ENCODE measurements around the gene CORT. TPM values are rescaled to one million over a fixed set of nuclear protein-coding genes. Genes with fewer than 3 reads are reported as not detected.
"Not testable (repeated sequence)": the region's sequence is repeated elsewhere in the genome, so short reads cannot be mapped to it uniquely, and the experiment has no call there.

The CORT gene
- polyA plus RNA-seq, 2 donors, result 0.18 to 0.20 TPM

DNA sequence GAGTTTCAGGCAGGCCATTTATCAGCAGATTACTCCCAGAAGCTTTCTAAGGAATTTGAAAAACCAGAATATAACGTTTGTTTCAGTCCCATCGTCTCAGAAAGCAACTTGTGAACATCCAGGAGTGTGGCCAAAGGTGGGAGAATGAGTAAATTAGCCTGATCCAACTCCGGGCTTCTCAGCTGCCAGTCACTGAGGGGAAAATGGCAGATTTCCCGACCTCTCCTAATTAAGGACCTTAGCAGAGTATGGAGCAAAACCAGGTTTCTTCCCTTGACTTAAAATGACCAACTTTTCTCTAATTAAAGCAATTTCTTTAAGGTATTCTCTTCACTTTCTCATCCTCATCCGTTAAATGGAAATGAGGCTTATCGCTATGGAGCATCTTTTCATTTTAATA lies 1.0 kb downstream of the CORT start:
- Histone ChIP-seq H3K27ac (ENCODE audit: low read depth in 2 of 2, low read length in 1 of 2) (no peak overlapping the region), H3K36me3 (ENCODE audit: control insufficient read depth in 2 of 2, insufficient read depth in 2 of 2, low read length in 1 of 2) (no peaks in the 10 kb centered on the region), H3K4me3 (ENCODE audit: low read depth in 1 of 2, low read length in 2 of 2) (no peak overlapping the region), H3K4me1 (ENCODE audit: control insufficient read depth in 2 of 2, insufficient read depth in 2 of 2, low read length in 1 of 2) (no peaks in the 10 kb centered on the region), H3K27me3 (ENCODE audit: control insufficient read depth in 1 of 2, insufficient read depth in 2 of 2, low read length in 2 of 2) (no peaks in the 10 kb centered on the region), H3K9me3 (ENCODE audit: control insufficient read depth in 2 of 2, insufficient read depth in 1 of 2, low read depth in 1 of 2, low read length in 1 of 2) (no peaks in the 10 kb centered on the region)
- 36 to 39% methylated on average over 6 of the region's 6 CpGs for WGBS, 2 donors

DNA sequence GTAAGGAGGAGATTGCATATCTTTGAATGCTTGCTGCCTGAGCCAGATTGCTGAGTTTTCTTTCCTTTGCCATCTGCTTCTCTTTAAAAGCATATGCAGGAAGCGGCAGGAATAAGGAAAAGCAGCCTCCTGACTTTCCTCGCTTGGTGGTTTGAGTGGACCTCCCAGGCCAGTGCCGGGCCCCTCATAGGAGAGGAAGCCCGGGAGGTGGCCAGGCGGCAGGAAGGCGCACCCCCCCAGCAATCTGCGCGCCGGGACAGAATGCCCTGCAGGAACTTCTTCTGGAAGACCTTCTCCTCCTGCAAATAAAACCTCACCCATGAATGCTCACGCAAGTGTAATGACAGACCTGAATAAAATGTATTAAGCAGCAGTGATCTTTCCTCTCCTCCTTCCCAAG lies 1.5 kb downstream of the CORT start:
- H3K27ac ChIP-seq (ENCODE audit: low read depth in 2 of 2, low read length in 1 of 2), result no peak overlapping the region
- no peak overlapping the region for H3K4me3 ChIP-seq (ENCODE audit: low read depth in 1 of 2, low read length in 2 of 2)
- no peaks in the 10 kb centered on the region for H3K36me3 ChIP-seq (ENCODE audit: control insufficient read depth in 2 of 2, insufficient read depth in 2 of 2, low read length in 1 of 2)
- H3K4me1 ChIP-seq (ENCODE audit: control insufficient read depth in 2 of 2, insufficient read depth in 2 of 2, low read length in 1 of 2), result peaks cover 0 to 2% of the 10 kb centered on the region in 2 donors
- WGBS, 2 donors, result 9 to 14% methylated on average over 10 of the region's 10 CpGs
- H3K27me3 ChIP-seq (ENCODE audit: control insufficient read depth in 1 of 2, insufficient read depth in 2 of 2, low read length in 2 of 2), result no peaks in the 10 kb centered on the region
- H3K9me3 ChIP-seq (ENCODE audit: control insufficient read depth in 2 of 2, insufficient read depth in 1 of 2, low read depth in 1 of 2, low read length in 1 of 2), result no peaks in the 10 kb centered on the region

DNA sequence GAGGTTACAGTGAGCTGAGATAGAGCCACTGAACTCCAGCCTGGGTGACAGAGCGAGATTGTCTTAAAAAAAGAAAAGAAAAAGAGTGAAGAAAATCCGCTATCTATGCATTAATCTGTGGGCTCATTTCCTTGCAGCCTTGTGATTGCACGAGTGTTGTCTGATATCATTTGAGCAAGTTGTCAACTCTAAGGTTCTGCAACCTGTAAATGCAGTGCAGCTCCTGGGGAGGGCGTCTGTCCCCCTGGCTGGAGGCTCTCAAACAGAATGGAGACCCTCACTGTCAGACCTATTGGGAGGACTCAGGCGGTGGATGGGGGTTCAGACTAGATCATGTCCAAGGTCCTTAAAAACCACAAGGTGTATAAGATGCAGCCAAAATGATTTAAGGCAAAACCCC lies 6.2 kb downstream of the CORT start:
- H3K4me3 ChIP-seq (ENCODE audit: low read depth in 1 of 2, low read length in 2 of 2), result no peak overlapping the region
- H3K9me3 ChIP-seq (ENCODE audit: control insufficient read depth in 2 of 2, insufficient read depth in 1 of 2, low read depth in 1 of 2, low read length in 1 of 2), result no peaks in the 10 kb centered on the region
- H3K4me1 ChIP-seq (ENCODE audit: control insufficient read depth in 2 of 2, insufficient read depth in 2 of 2, low read length in 1 of 2), result peaks cover 0 to 2% of the 10 kb centered on the region in 2 donors
- 77 to 80% methylated on average over 5 of the region's 5 CpGs for WGBS, 2 donors
- no peak overlapping the region for H3K27ac ChIP-seq (ENCODE audit: low read depth in 2 of 2, low read length in 1 of 2)
- H3K27me3 ChIP-seq (ENCODE audit: control insufficient read depth in 1 of 2, insufficient read depth in 2 of 2, low read length in 2 of 2), result no peaks in the 10 kb centered on the region
- H3K36me3 ChIP-seq (ENCODE audit: control insufficient read depth in 2 of 2, insufficient read depth in 2 of 2, low read length in 1 of 2), result peaks cover 0 to 1% of the 10 kb centered on the region in 2 donors

DNA sequence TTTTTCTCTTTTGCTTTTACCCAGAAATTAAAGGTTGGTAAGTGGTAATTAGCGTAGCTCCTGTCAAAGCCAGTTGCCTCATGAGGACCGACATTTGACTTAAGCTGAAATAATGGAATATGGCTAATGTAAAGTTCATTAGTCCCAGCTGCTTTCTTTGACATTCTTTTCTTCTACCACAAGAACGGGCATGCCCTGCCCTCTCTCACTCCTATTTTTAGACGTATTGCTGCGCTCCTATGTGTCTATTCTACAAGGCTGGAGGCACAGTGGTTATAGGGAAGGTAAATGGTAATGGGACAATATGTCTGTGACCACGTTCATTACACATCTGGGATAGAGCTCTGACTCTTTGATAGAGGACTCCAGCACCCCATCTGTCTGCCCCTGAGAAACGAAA lies 6.8 kb downstream of the CORT start:
- no peaks in the 10 kb centered on the region for H3K27me3 ChIP-seq (ENCODE audit: control insufficient read depth in 1 of 2, insufficient read depth in 2 of 2, low read length in 2 of 2)
- H3K9me3 ChIP-seq (ENCODE audit: control insufficient read depth in 2 of 2, insufficient read depth in 1 of 2, low read depth in 1 of 2, low read length in 1 of 2), result no peaks in the 10 kb centered on the region
- peaks cover 0 to 2% of the 10 kb centered on the region in 2 donors for H3K4me1 ChIP-seq (ENCODE audit: control insufficient read depth in 2 of 2, insufficient read depth in 2 of 2, low read length in 1 of 2)
- peaks cover 3 to 5% of the 10 kb centered on the region in 2 donors for H3K36me3 ChIP-seq (ENCODE audit: control insufficient read depth in 2 of 2, insufficient read depth in 2 of 2, low read length in 1 of 2)
- peak overlapping the region; percentile 20 to 54 for H3K27ac ChIP-seq (ENCODE audit: low read depth in 2 of 2, low read length in 1 of 2)
- WGBS, 2 donors, result 44 to 63% methylated on average over 7 of the region's 7 CpGs
- no peak overlapping the region for H3K4me3 ChIP-seq (ENCODE audit: low read depth in 1 of 2, low read length in 2 of 2)

DNA sequence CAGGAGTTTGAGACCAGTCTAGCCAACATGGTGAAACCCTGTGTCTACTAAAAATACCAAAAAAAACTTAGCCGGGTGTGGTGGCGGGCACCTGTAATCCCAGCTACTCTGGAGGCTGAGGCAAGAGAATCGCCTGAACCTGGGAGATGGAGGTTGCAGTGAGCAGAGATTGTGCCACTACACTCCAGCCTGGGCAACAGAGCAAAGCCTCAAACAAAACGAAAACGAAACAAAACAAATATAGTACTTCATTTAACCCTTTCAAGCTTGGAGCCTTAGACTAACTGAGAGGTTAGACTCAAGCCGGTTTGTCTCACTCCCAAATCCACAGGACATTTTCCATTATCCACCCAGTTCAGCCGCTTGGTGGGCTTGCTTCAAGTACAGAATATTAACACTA lies 7.6 kb downstream of the CORT start:
- peak overlapping the region in 1 of 2 donors; percentile 54 for H3K27ac ChIP-seq (ENCODE audit: low read depth in 2 of 2, low read length in 1 of 2)
- H3K4me3 ChIP-seq (ENCODE audit: low read depth in 1 of 2, low read length in 2 of 2); H3K9me3 ChIP-seq (ENCODE audit: control insufficient read depth in 2 of 2, insufficient read depth in 1 of 2, low read depth in 1 of 2, low read length in 1 of 2); H3K27me3 ChIP-seq (ENCODE audit: control insufficient read depth in 1 of 2, insufficient read depth in 2 of 2, low read length in 2 of 2); H3K36me3 ChIP-seq (ENCODE audit: control insufficient read depth in 2 of 2, insufficient read depth in 2 of 2, low read length in 1 of 2); H3K4me1 ChIP-seq (ENCODE audit: control insufficient read depth in 2 of 2, insufficient read depth in 2 of 2, low read length in 1 of 2): not testable (repeated sequence)
- 56 to 58% methylated on average over 7 of the region's 7 CpGs for WGBS, 2 donors

DNA sequence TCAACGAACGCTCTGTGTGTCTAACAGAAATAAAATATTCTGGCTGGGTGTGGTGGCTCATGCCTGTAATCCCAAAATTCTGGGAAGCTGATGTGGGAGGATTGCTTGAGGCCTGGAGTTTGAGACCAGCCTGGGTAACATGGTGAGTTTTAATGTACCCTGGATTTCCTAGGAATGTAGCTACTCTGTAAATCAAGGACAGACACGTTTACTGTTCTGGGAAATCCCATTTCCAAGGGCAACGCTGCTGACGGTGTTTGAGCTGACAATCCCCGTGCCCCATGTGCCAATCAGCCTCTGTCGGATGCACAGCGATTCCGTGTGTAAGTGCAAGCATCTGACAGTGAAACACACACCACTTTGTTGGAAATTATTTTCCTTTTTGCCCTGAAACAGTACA lies 8.0 kb downstream of the CORT start:
- H3K9me3 ChIP-seq (ENCODE audit: control insufficient read depth in 2 of 2, insufficient read depth in 1 of 2, low read depth in 1 of 2, low read length in 1 of 2), result no peaks in the 10 kb centered on the region
- H3K27ac ChIP-seq (ENCODE audit: low read depth in 2 of 2, low read length in 1 of 2), result peak overlapping the region in 1 of 2 donors; percentile 51
- H3K4me1 ChIP-seq (ENCODE audit: control insufficient read depth in 2 of 2, insufficient read depth in 2 of 2, low read length in 1 of 2), result peaks cover 0 to 2% of the 10 kb centered on the region in 2 donors
- H3K36me3 ChIP-seq (ENCODE audit: control insufficient read depth in 2 of 2, insufficient read depth in 2 of 2, low read length in 1 of 2), result peaks cover 7 to 10% of the 10 kb centered on the region in 2 donors
- H3K4me3 ChIP-seq (ENCODE audit: low read depth in 1 of 2, low read length in 2 of 2), result no peak overlapping the region
- 41 to 60% methylated on average over 9 of the region's 9 CpGs for WGBS, 2 donors
- no peaks in the 10 kb centered on the region for H3K27me3 ChIP-seq (ENCODE audit: control insufficient read depth in 1 of 2, insufficient read depth in 2 of 2, low read length in 2 of 2)

DNA sequence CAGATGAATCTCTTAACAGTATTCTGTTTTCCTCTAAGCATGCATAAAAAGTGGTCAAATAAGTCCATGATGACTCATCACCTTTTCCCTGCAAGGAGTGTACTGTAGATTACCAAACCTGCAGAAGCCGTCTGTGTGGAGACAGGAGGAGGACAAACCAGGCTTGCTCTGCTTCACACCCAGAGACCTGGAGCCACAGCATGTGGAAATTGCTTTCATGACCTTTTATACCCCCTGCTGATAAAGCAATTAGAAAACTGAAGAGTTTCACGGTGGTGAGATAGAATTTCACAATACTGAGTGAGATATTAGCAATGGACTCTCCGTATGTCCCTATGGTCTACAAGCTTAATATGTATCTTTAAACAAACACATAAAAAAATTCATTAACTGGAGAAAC lies 9.4 kb downstream of the CORT start:
- WGBS, 2 donors, result 42 to 47% methylated on average over 3 of the region's 3 CpGs
- peaks cover 9 to 15% of the 10 kb centered on the region in 2 donors for H3K36me3 ChIP-seq (ENCODE audit: control insufficient read depth in 2 of 2, insufficient read depth in 2 of 2, low read length in 1 of 2)
- peaks cover 0 to 2% of the 10 kb centered on the region in 2 donors for H3K4me1 ChIP-seq (ENCODE audit: control insufficient read depth in 2 of 2, insufficient read depth in 2 of 2, low read length in 1 of 2)
- no peak overlapping the region for H3K4me3 ChIP-seq (ENCODE audit: low read depth in 1 of 2, low read length in 2 of 2)
- no peaks in the 10 kb centered on the region for H3K9me3 ChIP-seq (ENCODE audit: control insufficient read depth in 2 of 2, insufficient read depth in 1 of 2, low read depth in 1 of 2, low read length in 1 of 2)
- peak overlapping the region in 1 of 2 donors; percentile 53 for H3K27ac ChIP-seq (ENCODE audit: low read depth in 2 of 2, low read length in 1 of 2)
- H3K27me3 ChIP-seq (ENCODE audit: control insufficient read depth in 1 of 2, insufficient read depth in 2 of 2, low read length in 2 of 2), result no peaks in the 10 kb centered on the region

DNA sequence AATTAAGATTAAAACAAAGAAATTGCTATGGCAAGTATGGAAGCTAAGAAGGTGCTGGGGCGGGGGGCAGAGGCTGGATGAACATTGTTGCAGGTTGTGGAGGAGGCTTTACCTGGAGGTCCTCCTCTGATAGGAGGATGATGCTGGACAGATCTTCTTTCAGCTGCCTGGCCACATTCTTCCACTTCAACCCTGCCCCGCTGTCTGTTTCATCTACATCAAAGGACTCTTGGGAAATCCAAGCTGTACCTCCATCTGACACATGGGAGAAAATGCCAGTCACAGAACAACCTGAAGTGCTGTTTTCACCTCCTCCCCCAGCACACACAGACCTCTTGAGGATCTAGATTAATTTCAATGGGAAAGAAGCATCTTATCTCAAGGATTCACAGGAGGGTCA lies 17.2 kb downstream of the CORT start:
- H3K4me3 ChIP-seq (ENCODE audit: low read depth in 1 of 2, low read length in 2 of 2), result no peak overlapping the region
- H3K4me1 ChIP-seq (ENCODE audit: control insufficient read depth in 2 of 2, insufficient read depth in 2 of 2, low read length in 1 of 2), result peaks cover 0 to 3% of the 10 kb centered on the region in 2 donors
- 97 to 100% methylated on average over 2 of the region's 2 CpGs for WGBS, 2 donors
- no peak overlapping the region for H3K27ac ChIP-seq (ENCODE audit: low read depth in 2 of 2, low read length in 1 of 2)
- no peaks in the 10 kb centered on the region for H3K27me3 ChIP-seq (ENCODE audit: control insufficient read depth in 1 of 2, insufficient read depth in 2 of 2, low read length in 2 of 2)
- H3K36me3 ChIP-seq (ENCODE audit: control insufficient read depth in 2 of 2, insufficient read depth in 2 of 2, low read length in 1 of 2), result peaks cover 6 to 25% of the 10 kb centered on the region in 2 donors
- H3K9me3 ChIP-seq (ENCODE audit: control insufficient read depth in 2 of 2, insufficient read depth in 1 of 2, low read depth in 1 of 2, low read length in 1 of 2), result no peaks in the 10 kb centered on the region

DNA sequence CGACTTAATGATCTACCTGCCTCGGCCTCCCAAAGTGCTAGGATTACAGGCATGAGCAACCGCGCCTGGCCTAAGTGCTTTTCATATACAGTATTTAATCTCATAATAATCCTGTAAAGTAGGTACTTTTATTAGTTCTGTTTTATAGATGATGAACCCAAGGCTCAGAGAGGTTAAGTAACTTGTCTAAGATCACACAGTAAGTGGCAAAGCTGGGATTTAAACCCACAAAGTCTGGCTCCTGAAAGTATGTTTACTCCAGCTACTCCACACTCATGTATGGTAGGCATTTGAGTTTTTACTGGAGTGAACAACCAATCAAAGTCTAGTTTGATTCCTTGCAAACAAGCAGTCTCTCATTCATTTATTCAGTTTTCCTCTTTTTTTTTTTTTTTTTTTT lies 20.2 kb downstream of the CORT start:
- Histone ChIP-seq H3K4me1 (ENCODE audit: control insufficient read depth in 2 of 2, insufficient read depth in 2 of 2, low read length in 1 of 2) (peaks cover 0 to 3% of the 10 kb centered on the region in 2 donors), H3K36me3 (ENCODE audit: control insufficient read depth in 2 of 2, insufficient read depth in 2 of 2, low read length in 1 of 2) (peaks cover 0 to 15% of the 10 kb centered on the region in 2 donors), H3K27me3 (ENCODE audit: control insufficient read depth in 1 of 2, insufficient read depth in 2 of 2, low read length in 2 of 2) (no peaks in the 10 kb centered on the region), H3K27ac (ENCODE audit: low read depth in 2 of 2, low read length in 1 of 2) (no peak overlapping the region), H3K4me3 (ENCODE audit: low read depth in 1 of 2, low read length in 2 of 2) (no peak overlapping the region), H3K9me3 (ENCODE audit: control insufficient read depth in 2 of 2, insufficient read depth in 1 of 2, low read depth in 1 of 2, low read length in 1 of 2) (no peaks in the 10 kb centered on the region)
- WGBS, 2 donors, result 93 to 95% methylated on average over 4 of the region's 4 CpGs

DNA sequence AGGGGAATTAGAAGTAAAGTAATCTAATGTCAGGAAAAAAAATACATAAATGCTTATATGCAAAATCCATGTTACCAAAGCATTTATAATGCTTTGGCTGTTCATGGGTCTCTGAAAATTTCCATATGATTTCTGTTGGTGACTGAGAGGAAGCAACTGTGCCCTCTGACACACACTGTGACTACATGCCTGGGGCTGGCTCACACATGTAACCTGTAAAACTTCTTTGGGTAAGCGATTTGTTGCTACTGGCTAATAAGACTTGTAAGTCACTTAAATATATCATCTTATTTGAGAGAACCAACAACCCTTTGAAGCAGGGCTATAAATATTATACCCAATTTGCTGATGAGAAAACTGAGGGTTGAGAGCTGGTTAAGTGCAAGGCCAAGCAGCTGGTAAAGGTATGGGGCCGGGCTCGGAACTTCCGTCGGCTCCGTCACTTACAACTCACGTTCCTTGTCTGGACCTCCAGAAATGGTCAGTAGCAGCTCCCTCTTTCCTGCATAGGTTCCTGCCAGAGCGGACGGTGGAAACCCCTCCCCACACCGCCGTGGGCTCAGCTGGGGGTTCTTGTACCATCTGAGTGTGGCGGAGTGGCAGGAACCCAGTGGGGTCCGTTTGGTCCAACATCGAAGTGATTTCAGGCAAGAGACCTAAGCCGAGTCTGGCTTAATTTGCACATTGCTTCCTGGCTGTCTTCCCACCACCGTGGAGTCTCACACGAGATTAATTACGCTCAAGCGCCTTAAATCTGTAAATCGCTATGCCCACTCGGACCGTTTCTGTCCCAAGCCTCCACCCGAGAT lies 21.8 kb downstream of the CORT start:
- WGBS, 2 donors, result 6 to 8% methylated on average over 23 of the region's 23 CpGs
- Histone ChIP-seq H3K36me3 (ENCODE audit: control insufficient read depth in 2 of 2, insufficient read depth in 2 of 2, low read length in 1 of 2) (peaks cover 0 to 11% of the 10 kb centered on the region in 2 donors), H3K4me3 (ENCODE audit: low read depth in 1 of 2, low read length in 2 of 2) (peak overlapping the region; percentile 64 to 86), H3K27ac (ENCODE audit: low read depth in 2 of 2, low read length in 1 of 2) (peak overlapping the region; percentile 69 to 82), H3K27me3 (ENCODE audit: control insufficient read depth in 1 of 2, insufficient read depth in 2 of 2, low read length in 2 of 2) (no peaks in the 10 kb centered on the region), H3K4me1 (ENCODE audit: control insufficient read depth in 2 of 2, insufficient read depth in 2 of 2, low read length in 1 of 2) (peaks cover 0 to 3% of the 10 kb centered on the region in 2 donors), H3K9me3 (ENCODE audit: control insufficient read depth in 2 of 2, insufficient read depth in 1 of 2, low read depth in 1 of 2, low read length in 1 of 2) (no peaks in the 10 kb centered on the region)

Measured in esophagus (tissue), 2 donors.